Spleen (tissue), 11 donors: ENCODE results near the gene TTC34. TPM values are rescaled to one million over a fixed set of nuclear protein-coding genes. Genes with fewer than 3 reads are reported as not detected.

Experiments used
- DNase-seq: peaks from one replicate; pipeline ENCODE4 v3.0.0-alpha.2; 2020
- H3K27ac ChIP-seq, 8 donors: fragments of 200-600 bp; sonication (generic) in 7 of 8; 1 replicate in 4 of 8; 2 replicates in 4 of 8; pipeline versions ENCODE4 v1.5.0 to v1.8.0; 2016 to 2021; ENCODE audit warnings: inconsistent platforms in 4 of 8, mild to moderate bottlenecking in 4 of 8, moderate library complexity in 1 of 8
- H3K27me3 ChIP-seq, 7 donors: fragments of 200-600 bp; sonication (generic) in 6 of 7; replicated peaks in 1 of 7; 1 replicate in 4 of 7; 2 replicates in 3 of 7; pipeline versions ENCODE4 v1.5.0 to v1.8.0; 2016 to 2021; ENCODE audit warnings: inconsistent platforms in 3 of 7, mild to moderate bottlenecking in 1 of 7
- H3K36me3 ChIP-seq, 6 donors: fragments of 200-600 bp; sonication (generic) in 5 of 6; 1 replicate in 4 of 6; 2 replicates in 2 of 6; pipeline versions ENCODE4 v1.5.0 to v1.8.0; 2016 to 2021; ENCODE audit warnings: inconsistent platforms in 2 of 6
- H3K4me1 ChIP-seq, 6 donors: fragments of 200-600 bp; sonication (generic) in 5 of 6; 1 replicate in 3 of 6; 2 replicates in 3 of 6; pipeline versions ENCODE4 v1.5.0 to v1.8.0; 2016 to 2021; ENCODE audit warnings: inconsistent platforms in 3 of 6
- H3K4me3 ChIP-seq, 8 donors: fragments of 200-600 bp; sonication (generic) in 7 of 8; 1 replicate in 4 of 8; 2 replicates in 4 of 8; pipeline versions ENCODE4 v1.5.0 to v1.8.0; 2016 to 2021; ENCODE audit warnings: inconsistent platforms in 4 of 8, mild to moderate bottlenecking in 4 of 8, moderate library complexity in 2 of 8
- H3K9me3 ChIP-seq, 8 donors: fragments of 200-600 bp; sonication (generic) in 7 of 8; 1 replicate in 4 of 8; 2 replicates in 4 of 8; pipeline versions ENCODE4 v1.5.0 to v1.8.0; 2016 to 2021; ENCODE audit warnings: inconsistent platforms in 4 of 8
- POLR2A ChIP-seq, 3 donors: fragments of 450-650 bp; IDR thresholded peaks; one replicate each; pipeline ENCODE4 v1.5.1; 2017; ENCODE audit warnings: antibody characterized with exemption in 3 of 3, mild to moderate bottlenecking in 1 of 3
- POLR2AphosphoS5 ChIP-seq, 3 donors: sonication (generic); formaldehyde crosslinking; IDR thresholded peaks; one replicate each; pipeline ENCODE4 v1.5.1; 2017; ENCODE audit warnings: antibody characterized with exemption in 3 of 3
- WGBS, 5 donors: extraction: QIAGEN DNeasy Blood & Tissue Kit in 3 of 5; methylation state at CpG; one replicate each; pipeline versions ENCODE4 v1.1.5 to v1.1.7; 2013 to 2018; 5-methylcytosine and 5-hydroxymethylcytosine counted together
- intact Hi-C: fragments of 100-400 bp; cut with DNase I; formaldehyde crosslinking; loops from one replicate; pipeline ENCODE4 v1.15.0; 2023; ENCODE audit warnings: low total_unique reads
- polyA plus RNA-seq, 3 donors: library from polyadenylated mRNA; stranded (reverse); fragments of 200-250 nt; gene quantifications; one replicate each; pipeline ENCODE4 v1.2.1, GENCODE V29; 2013
- total RNA-seq, 7 donors: library from RNA; depleted of rRNA in 3 of 7; stranded (reverse); fragments of >200 nt in 3 of 7; fragmentation: NEBNext Ultra II Directional in 4 of 7; extraction: Animal tissue kit (Norgen Biotek cat#: 25700) in 4 of 7; gene quantifications; one replicate each; pipeline versions ENCODE4 v1.1.0 to v1.2.1, GENCODE V29; 2016 to 2021
- TF ChIP-seq, protein P1 (sequence below), 11 experiments: fragments of 200-600 bp in 7 of 11; fragments of 450-650 bp in 4 of 11; sonication (generic) in 4 of 11; IDR thresholded peaks in 8 of 11; conservative IDR thresholded peaks in 3 of 11; 1 replicate in 7 of 11; 2 replicates in 4 of 11; pipeline versions ENCODE4 v1.4.0 to v1.8.0; 2016 to 2021; ENCODE audit warnings: antibody characterized with exemption in 11 of 11, inconsistent platforms in 4 of 11, mild to moderate bottlenecking in 1 of 11
- donor health status: healthy with polysubstance abuse.
- donor health status: DM: no; HTN: no; CAD: no; lungs with moderate emphysema.
- donor health status: DM: no; HTN: no; CAD: no.
- donor health status: Bipolar disorder and iron deficiency.
- donor health status: healthy.
- donor health status: DM: no; HTN: no; CAD: no.
- donor health status: DM: yes; HTN: yes; CAD: no.

TTC34 gene
- total and polyA plus RNA-seq, 10 donors: 0.09 to 2.8 (median 1.4) TPM

DNA sequence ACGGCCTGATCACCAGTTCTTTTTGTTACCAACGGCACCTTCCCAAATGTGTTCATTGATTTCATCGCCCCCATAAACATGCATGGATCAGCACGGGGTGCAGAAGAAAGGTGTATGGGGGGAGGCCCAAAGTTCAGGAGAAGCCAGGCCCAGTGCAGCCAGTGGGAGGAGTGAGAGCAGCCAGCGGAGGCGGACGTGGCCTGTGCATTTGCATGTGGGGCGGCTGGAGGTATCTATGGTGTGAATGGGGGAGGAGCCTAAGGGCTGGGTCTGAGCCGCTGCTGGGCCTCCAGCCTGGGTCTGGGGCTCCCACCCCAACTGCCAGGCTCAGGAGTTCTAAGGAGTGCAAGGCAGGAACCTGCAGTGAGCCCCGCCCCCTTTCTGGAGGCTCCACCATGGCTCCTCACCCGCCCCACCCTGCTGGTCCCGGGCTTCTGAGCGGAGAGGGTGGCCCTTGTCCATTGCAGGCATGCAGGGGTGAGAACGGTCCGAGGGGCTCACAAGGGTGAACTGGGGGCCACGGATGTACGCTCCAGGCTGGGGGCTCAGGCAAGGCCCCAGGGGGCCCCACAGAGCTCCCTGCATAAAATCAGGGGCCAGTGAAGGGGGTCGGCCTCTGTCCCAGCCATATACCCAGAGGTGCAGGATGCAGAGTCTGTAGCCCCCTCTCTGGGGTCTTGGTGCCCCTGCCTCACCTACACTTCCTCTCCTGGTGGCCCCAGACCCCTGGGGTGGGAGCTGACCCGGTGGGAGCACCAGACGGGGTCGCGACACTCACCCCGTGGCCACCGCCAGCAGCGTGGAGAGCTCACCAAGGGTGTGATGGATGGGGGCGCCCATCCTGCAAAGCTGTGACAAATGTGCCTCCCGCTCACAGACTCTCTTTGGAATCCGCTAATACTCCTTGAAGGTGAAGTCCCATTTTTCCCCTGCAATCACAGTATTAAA lies 31.3 kb upstream of the TTC34 start:
- Histone ChIP-seq H3K4me1 (no peaks in the 10 kb centered on the region), H3K27ac (no peak overlapping the region), H3K36me3 (no peaks in the 10 kb centered on the region), H3K4me3 (no peak overlapping the region), H3K9me3 (peaks cover 0 to 14% (median 10%) of the 10 kb centered on the region in 8 donors), H3K27me3 (peaks cover 0 to 39% (median 0%) of the 10 kb centered on the region in 7 donors)
- TF ChIP-seq POLR2AphosphoS5 (IDR thresholded peaks at IDR 0.05) (no peak), POLR2A (IDR thresholded peaks at IDR 0.05) (no peak)
- TF ChIP-seq, protein P1, sequence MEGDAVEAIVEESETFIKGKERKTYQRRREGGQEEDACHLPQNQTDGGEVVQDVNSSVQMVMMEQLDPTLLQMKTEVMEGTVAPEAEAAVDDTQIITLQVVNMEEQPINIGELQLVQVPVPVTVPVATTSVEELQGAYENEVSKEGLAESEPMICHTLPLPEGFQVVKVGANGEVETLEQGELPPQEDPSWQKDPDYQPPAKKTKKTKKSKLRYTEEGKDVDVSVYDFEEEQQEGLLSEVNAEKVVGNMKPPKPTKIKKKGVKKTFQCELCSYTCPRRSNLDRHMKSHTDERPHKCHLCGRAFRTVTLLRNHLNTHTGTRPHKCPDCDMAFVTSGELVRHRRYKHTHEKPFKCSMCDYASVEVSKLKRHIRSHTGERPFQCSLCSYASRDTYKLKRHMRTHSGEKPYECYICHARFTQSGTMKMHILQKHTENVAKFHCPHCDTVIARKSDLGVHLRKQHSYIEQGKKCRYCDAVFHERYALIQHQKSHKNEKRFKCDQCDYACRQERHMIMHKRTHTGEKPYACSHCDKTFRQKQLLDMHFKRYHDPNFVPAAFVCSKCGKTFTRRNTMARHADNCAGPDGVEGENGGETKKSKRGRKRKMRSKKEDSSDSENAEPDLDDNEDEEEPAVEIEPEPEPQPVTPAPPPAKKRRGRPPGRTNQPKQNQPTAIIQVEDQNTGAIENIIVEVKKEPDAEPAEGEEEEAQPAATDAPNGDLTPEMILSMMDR (IDR thresholded peaks at IDR 0.05 in 8 of 11, conservative IDR thresholded peaks at IDR 0.05 in 3 of 11): no peak
- WGBS, 5 donors: 79 to 88% (median 85%) methylated on average over 17 to 28 of the region's 28 CpGs
- intact Hi-C loops: no loop called here
- no peak for DNase-seq

DNA sequence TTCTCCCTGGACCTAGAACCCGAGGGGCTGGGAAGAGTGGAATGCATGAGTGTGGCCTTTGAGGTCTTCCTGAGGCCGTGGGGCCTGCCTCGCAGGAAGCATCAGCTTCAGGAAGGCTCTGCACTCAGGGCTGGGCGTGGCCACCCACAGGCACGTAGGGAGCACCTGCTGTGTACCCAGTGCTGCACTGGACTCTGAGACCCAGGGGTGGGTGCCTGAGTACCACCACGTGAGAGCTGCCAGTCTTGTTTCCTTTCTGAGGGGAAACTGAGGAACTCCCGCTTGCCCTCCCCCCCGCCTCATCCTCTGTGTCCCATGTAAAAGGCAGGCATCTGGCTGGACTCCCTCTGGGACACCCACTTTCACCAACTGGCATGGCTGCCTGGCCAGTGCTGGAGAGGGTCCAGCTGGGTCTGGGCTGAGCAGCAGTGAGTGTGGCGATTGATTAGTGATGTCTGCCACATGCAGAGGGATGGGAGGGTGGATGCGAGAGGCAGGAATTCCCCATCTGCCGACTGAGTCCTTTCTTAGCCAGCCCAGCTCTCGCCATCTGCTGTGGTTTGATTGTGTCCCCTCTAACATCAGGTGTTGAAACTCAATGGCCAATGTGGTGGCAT lies 30.2 kb upstream of the TTC34 start:
- intact Hi-C loops: no loop called here
- WGBS, 5 donors: 71 to 85% (median 80%) methylated on average over 9 to 12 of the region's 12 CpGs

DNA sequence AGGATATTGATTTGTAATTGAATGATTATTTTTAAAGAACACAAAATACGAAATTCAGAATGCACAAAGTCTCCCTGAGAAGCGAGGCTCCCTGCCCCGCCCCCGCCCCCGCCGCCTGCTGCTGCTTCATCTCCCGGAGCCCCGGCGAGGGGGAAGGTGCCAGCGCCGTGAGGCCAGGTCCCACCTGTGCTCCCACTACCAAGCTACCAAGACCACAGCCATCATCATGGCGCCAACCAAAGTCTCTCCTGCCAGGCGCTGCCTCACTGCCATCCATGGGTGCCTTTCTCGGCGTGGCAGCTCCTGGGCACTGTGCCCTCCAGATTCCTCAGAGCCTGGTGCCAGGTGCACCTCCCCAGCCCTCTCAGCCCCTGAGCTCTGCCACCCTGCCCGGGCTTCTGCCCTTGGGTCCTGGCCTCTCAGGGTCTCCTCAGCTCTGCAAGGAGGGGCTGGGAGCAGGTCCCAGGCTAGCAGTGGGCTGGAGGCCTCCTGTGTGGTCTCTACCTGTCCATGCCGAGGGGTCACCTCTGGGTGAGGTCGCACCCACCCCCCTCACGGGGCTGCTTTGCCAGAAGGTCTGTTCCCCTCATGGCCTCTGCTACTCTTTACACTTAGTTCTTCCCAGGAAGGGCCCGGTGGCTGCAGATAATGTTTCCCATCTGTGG lies 29.4 kb upstream of the TTC34 start:
- H3K4me1 ChIP-seq: no peaks in the 10 kb centered on the region
- DNase-seq: no peak
- H3K27me3 ChIP-seq: peaks cover 0 to 48% (median 0%) of the 10 kb centered on the region in 7 donors
- TF ChIP-seq POLR2AphosphoS5 (IDR thresholded peaks at IDR 0.05) (no peak), POLR2A (IDR thresholded peaks at IDR 0.05) (no peak)
- TF ChIP-seq, protein P1 (IDR thresholded peaks at IDR 0.05 in 8 of 11, conservative IDR thresholded peaks at IDR 0.05 in 3 of 11): no peak
- 84 to 91% (median 91%) methylated on average over 15 to 20 of the region's 20 CpGs for WGBS, 5 donors
- no peak overlapping the region for H3K4me3 ChIP-seq
- intact Hi-C loops: no loop called here
- H3K36me3 ChIP-seq: no peaks in the 10 kb centered on the region
- no peak overlapping the region for H3K27ac ChIP-seq
- peaks cover 0 to 24% (median 21%) of the 10 kb centered on the region in 8 donors for H3K9me3 ChIP-seq

More for the DNA sequence above, 30.2 kb upstream of the TTC34 start:
- H3K27ac ChIP-seq: no peak overlapping the region
- peaks cover 0 to 40% (median 0%) of the 10 kb centered on the region in 7 donors for H3K27me3 ChIP-seq
- no peak for DNase-seq
- no peak overlapping the region for H3K4me3 ChIP-seq
- H3K9me3 ChIP-seq: peaks cover 0 to 24% (median 20%) of the 10 kb centered on the region in 8 donors
- no peak for TF ChIP-seq POLR2AphosphoS5 (IDR thresholded peaks at IDR 0.05)
- TF ChIP-seq, protein P1 (IDR thresholded peaks at IDR 0.05 in 8 of 11, conservative IDR thresholded peaks at IDR 0.05 in 3 of 11): no peak
- TF ChIP-seq POLR2A (IDR thresholded peaks at IDR 0.05): no peak
- H3K4me1 ChIP-seq: no peaks in the 10 kb centered on the region
- no peaks in the 10 kb centered on the region for H3K36me3 ChIP-seq
